Body of pancreas (tissue), 4 donors: ENCODE data around the gene LRIG1. TPM values are rescaled to one million over a fixed set of nuclear protein-coding genes. Genes with fewer than 3 reads are reported as not detected.

Experiments
- ATAC-seq: fragments of 150-250 bp; one replicate; pipeline ENCODE4 v1.9.1; 2016
- DNase-seq, 4 donors: peaks; one replicate each; pipeline ENCODE4 v3.0.0-alpha.2; 2019
- H3K27ac ChIP-seq, 4 donors: fragments of 200-600 bp; sonication (generic); 1 replicate in 3 of 4; 2 replicates in 1 of 4; pipeline versions ENCODE4 v1.5.1 to v1.6.1; 2016 to 2019; ENCODE audit warnings: mild to moderate bottlenecking in 1 of 4, mixed read lengths in 1 of 4, moderate library complexity in 1 of 4
- H3K27me3 ChIP-seq, 2 donors: fragments of 200-600 bp; sonication (generic); one replicate each; pipeline ENCODE4 v1.6.0; 2016; ENCODE audit warnings: mild to moderate bottlenecking in 1 of 2
- H3K36me3 ChIP-seq, 2 donors: fragments of 200-600 bp; sonication (generic); replicated peaks in 1 of 2; 2 replicates each; pipeline ENCODE4 v1.5.1; 2016; ENCODE audit warnings: low read depth in 2 of 2; ENCODE audit not compliant: insufficient read depth in 1 of 2
- H3K4me1 ChIP-seq: fragments of 200-600 bp; sonication (generic); one replicate; pipeline ENCODE4 v1.6.0; 2016
- H3K4me3 ChIP-seq, 2 donors: fragments of 200-600 bp; sonication (generic); 1 replicate in 1 of 2; 2 replicates in 1 of 2; pipeline ENCODE4 v1.5.1; 2016 to 2019
- H3K9me3 ChIP-seq, 3 donors: fragments of 200-600 bp; sonication (generic); 1 replicate in 2 of 3; 2 replicates in 1 of 3; pipeline ENCODE4 v1.5.1; 2016
- CTCF ChIP-seq, 7 experiments: fragments of 450-650 bp in 4 of 7; fragments of 200-600 bp in 3 of 7; sonication (generic) in 3 of 7; IDR thresholded peaks; one replicate each; pipeline ENCODE4 v1.5.1; 2016 to 2019; ENCODE audit warnings: antibody characterized with exemption in 7 of 7
- POLR2A ChIP-seq, 3 donors: fragments of 450-650 bp; IDR thresholded peaks; one replicate each; pipeline ENCODE4 v1.6.1; 2016; ENCODE audit warnings: antibody characterized with exemption in 3 of 3, mild to moderate bottlenecking in 2 of 3
- WGBS, 2 donors: methylation state at CpG; one replicate each; pipeline ENCODE4 v1.1.5; 2017; 5-methylcytosine and 5-hydroxymethylcytosine counted together
- intact Hi-C: fragments of 100-400 bp; cut with DNase I; formaldehyde crosslinking; loops from one replicate; pipeline ENCODE4 v1.15.1; 2023
- total RNA-seq, 2 donors: library from RNA; depleted of rRNA; stranded (reverse); fragments of >200 nt; gene quantifications; one replicate each; pipeline ENCODE4 v1.1.0, GENCODE V29; 2016

Gene LRIG1
- total RNA-seq, 2 donors from 2014 or later: 111 to 114 TPM

GRCh38 chr3:66449411-66449974 lies 51.3 kb downstream of the LRIG1 start:
- DNase-seq: no peak
- H3K27me3 ChIP-seq: no peaks in the 10 kb centered on the region
- peak overlapping the region; percentile 19 to 77 (median 54) for H3K27ac ChIP-seq
- TF ChIP-seq CTCF (IDR thresholded peaks at IDR 0.05): no peak
- TF ChIP-seq POLR2A (IDR thresholded peaks at IDR 0.05): no peak
- no peaks in the 10 kb centered on the region for H3K36me3 ChIP-seq
- intact Hi-C loops: loop anchor here (10.0 kb wide), 1 partner anchor 45 kb away; no protein-coding TSS in a partner anchor
- H3K4me1 ChIP-seq: peaks cover 67% of the 10 kb centered on the region
- H3K4me3 ChIP-seq: no peak overlapping the region
- no peak for ATAC-seq
- H3K9me3 ChIP-seq: no peaks in the 10 kb centered on the region
- 24 to 26% methylated on average over 5 to 7 of the region's 7 CpGs for WGBS, 2 donors

GRCh38 chr3:66444146-66444644 lies 56.6 kb downstream of the LRIG1 start:
- Histone ChIP-seq H3K27ac (peak overlapping the region; percentile 27 to 85 (median 82)), H3K27me3 (no peaks in the 10 kb centered on the region), H3K4me3 (no peak overlapping the region), H3K9me3 (no peaks in the 10 kb centered on the region), H3K36me3 (no peaks in the 10 kb centered on the region), H3K4me1 (peaks cover 64% of the 10 kb centered on the region)
- ATAC-seq (no peak), DNase-seq (no peak)
- TF ChIP-seq POLR2A (IDR thresholded peaks at IDR 0.05) (no peak), CTCF (IDR thresholded peaks at IDR 0.05) (no peak)
- intact Hi-C loops: loop anchor here (10.0 kb wide), 1 partner anchor 51 kb away; no protein-coding TSS in a partner anchor
- WGBS, 2 donors: 78% methylated on average over 7 of the region's 7 CpGs

- peak overlapping the region; percentile 57 to 85 (median 82) for H3K27ac ChIP-seq
- TF ChIP-seq CTCF (IDR thresholded peaks at IDR 0.05) (no peak), POLR2A (IDR thresholded peaks at IDR 0.05) (no peak)
- ATAC-seq: no peak
- no peak overlapping the region for H3K4me3 ChIP-seq
- no peaks in the 10 kb centered on the region for H3K27me3 ChIP-seq
- no peaks in the 10 kb centered on the region for H3K36me3 ChIP-seq
- no peak for DNase-seq
- H3K4me1 ChIP-seq: peaks cover 64% of the 10 kb centered on the region
- no peaks in the 10 kb centered on the region for H3K9me3 ChIP-seq
- intact Hi-C loops: loop anchor here (10.0 kb wide), 1 partner anchor 52 kb away; no protein-coding TSS in a partner anchor
- 48 to 66% methylated on average over 9 to 10 of the region's 10 CpGs for WGBS, 2 donors
Measured at GRCh38 chr3:66443118-66443803, 57.6 kb downstream of the LRIG1 start.

GRCh38 chr3:66442254-66443117 lies 58.3 kb downstream of the LRIG1 start:
- WGBS, 2 donors: 25 to 27% methylated on average over 13 of the region's 13 CpGs

More at GRCh38 chr3:66442254-66443117, 58.3 kb downstream of the LRIG1 start:
- Histone ChIP-seq H3K27me3 (no peaks in the 10 kb centered on the region), H3K9me3 (no peaks in the 10 kb centered on the region), H3K36me3 (no peaks in the 10 kb centered on the region), H3K4me3 (no peak overlapping the region), H3K4me1 (peaks cover 67% of the 10 kb centered on the region), H3K27ac (peak overlapping the region; percentile 57 to 85 (median 82))
- ATAC-seq: peak; percentile 90
- intact Hi-C loops: loop anchor here (10.0 kb wide), 1 partner anchor 52 kb away; no protein-coding TSS in a partner anchor
- TF ChIP-seq POLR2A (IDR thresholded peaks at IDR 0.05) (peak in 2 of 3 donors; percentile 8 to 12), CTCF (IDR thresholded peaks at IDR 0.05) (peak in 2 of 7 experiments; percentile 7 to 10)
- DNase-seq: peak; percentile 82 to 91 (median 90)
